ENCODE data around the gene YBX2. TPM values are rescaled to one million over a fixed set of nuclear protein-coding genes. Genes with fewer than 3 reads are reported as not detected.

Gene YBX2
- total RNA-seq, 2 donors from 2014 or later, result 0.26 to 1.3 TPM

DNA sequence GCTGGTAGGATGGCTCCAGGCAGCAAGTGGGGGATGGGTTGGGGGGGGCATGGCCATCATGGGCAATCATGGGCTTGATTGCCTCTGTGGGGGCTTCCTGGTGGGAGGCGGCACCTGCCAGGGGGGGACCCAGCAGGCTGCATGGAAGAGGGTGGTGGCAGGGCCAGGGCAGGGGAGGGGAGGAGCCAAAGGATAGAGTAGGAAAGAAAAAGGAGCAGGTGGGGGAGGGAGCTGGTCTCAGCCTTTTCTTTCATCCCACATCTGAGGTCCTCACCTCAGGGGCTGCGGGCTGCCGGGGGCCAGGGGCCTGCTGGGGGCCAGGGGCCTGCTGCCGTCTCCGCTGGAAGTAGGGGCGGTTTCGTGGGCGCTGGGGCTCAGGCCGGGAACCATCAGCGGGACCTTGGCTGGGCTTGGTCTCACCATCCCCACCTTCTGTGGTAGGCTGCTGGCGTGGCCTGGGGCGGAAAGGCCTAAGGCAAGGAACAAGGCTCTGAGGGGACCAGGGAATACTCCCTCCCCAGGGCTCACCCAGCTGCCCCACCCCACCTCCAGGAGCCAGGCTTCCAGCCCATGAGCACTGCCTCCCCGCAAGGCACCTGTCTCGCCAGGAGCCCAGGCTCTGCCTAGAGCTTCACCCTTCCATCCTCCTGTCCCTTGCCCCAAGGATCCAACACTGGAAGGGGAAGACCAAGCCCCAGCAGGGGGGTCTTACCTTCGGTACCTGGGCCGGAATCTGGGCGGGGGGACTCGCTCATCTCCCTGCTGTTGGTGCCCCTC, 5.0 kb downstream of the YBX2 start:
- 91 to 93% methylated on average over 6 to 15 of the region's 18 CpGs for WGBS, 2 donors
- DNase-seq, result no peak
- TF ChIP-seq CTCF (IDR thresholded peaks at IDR 0.05) (no peak), POLR2A (IDR thresholded peaks at IDR 0.05) (no peak)
- H3K9me3 ChIP-seq, result no peaks in the 10 kb centered on the region
- no peaks in the 10 kb centered on the region for H3K27me3 ChIP-seq
- no peak for ATAC-seq
- peaks cover 9% of the 10 kb centered on the region for H3K4me1 ChIP-seq
- no peak overlapping the region for H3K27ac ChIP-seq
- intact Hi-C loops (cut with DNase I), result loop anchor here (5.0 to 10.0 kb wide), 2 partner anchors 53 to 225 kb away; no protein-coding TSS in a partner anchor
- H3K36me3 ChIP-seq (replicated peaks in 1 of 2; ENCODE audit: insufficient read depth in 1 of 2, low read depth in 2 of 2), result no peaks in the 10 kb centered on the region
- H3K4me3 ChIP-seq, result no peak overlapping the region

- Histone ChIP-seq H3K27ac (no peak overlapping the region), H3K27me3 (no peaks in the 10 kb centered on the region), H3K4me3 (no peak overlapping the region), H3K9me3 (no peaks in the 10 kb centered on the region), H3K36me3 (replicated peaks in 1 of 2; ENCODE audit: insufficient read depth in 1 of 2, low read depth in 2 of 2) (no peaks in the 10 kb centered on the region), H3K4me1 (peaks cover 19% of the 10 kb centered on the region)
- ATAC-seq, result no peak
- intact Hi-C loops (cut with DNase I), result loop anchor here (5.0 to 10.0 kb wide), 2 partner anchors 57 to 221 kb away; no protein-coding TSS in a partner anchor
- WGBS, 2 donors, result 86 to 91% methylated on average over 12 of the region's 12 CpGs
- no peak for TF ChIP-seq CTCF (IDR thresholded peaks at IDR 0.05)
- TF ChIP-seq POLR2A (IDR thresholded peaks at IDR 0.05), result no peak
- DNase-seq, result no peak
These were observed 8.8 kb downstream of the YBX2 start for GRCh38 chr17:7285679-7286078.

- TF ChIP-seq CTCF (IDR thresholded peaks at IDR 0.05) (no peak), POLR2A (IDR thresholded peaks at IDR 0.05) (no peak)
- WGBS, 2 donors, result 80 to 95% methylated on average over 1 to 16 of the region's 16 CpGs
- H3K27me3 ChIP-seq, result no peaks in the 10 kb centered on the region
- H3K9me3 ChIP-seq, result no peaks in the 10 kb centered on the region
- intact Hi-C loops (cut with DNase I), result loop anchor here (5.0 to 10.0 kb wide), 2 partner anchors 57 to 220 kb away; no protein-coding TSS in a partner anchor
- H3K27ac ChIP-seq, result no peak overlapping the region
- H3K4me1 ChIP-seq, result peaks cover 24% of the 10 kb centered on the region
- no peaks in the 10 kb centered on the region for H3K36me3 ChIP-seq (replicated peaks in 1 of 2; ENCODE audit: insufficient read depth in 1 of 2, low read depth in 2 of 2)
- H3K4me3 ChIP-seq, result no peak overlapping the region
- ATAC-seq (no peak), DNase-seq (no peak)
These were observed 9.5 kb downstream of the YBX2 start for GRCh38 chr17:7284911-7285310.

DNA sequence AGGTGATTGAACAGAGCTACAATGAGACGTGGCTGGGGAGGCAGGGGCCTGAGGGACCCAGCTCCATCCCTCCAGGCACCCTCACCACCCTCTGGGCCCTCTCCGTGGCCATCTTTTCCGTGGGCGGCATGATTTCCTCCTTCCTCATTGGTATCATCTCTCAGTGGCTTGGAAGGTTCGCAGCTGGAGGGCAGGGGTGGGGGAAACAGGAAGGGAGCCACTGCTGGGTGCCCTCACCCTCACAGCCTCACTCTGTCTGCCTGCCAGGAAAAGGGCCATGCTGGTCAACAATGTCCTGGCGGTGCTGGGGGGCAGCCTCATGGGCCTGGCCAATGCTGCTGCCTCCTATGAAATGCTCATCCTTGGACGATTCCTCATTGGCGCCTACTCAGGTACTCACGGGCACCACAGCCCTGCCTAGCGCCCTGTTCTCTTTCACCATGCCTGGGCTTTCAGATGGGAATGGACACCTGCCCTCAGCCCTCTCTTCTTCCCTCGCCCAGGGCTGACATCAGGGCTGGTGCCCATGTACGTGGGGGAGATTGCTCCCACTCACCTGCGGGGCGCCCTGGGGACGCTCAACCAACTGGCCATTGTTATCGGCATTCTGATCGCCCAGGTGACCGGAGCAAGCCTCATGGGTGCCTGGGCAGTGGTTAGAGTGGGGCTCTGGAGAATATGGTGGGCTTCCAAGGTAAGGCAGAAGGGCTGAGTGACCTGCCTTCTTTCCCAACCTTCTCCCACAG, 10.8 kb downstream of the YBX2 start:
- H3K36me3 ChIP-seq (replicated peaks in 1 of 2; ENCODE audit: insufficient read depth in 1 of 2, low read depth in 2 of 2), result no peaks in the 10 kb centered on the region
- H3K27me3 ChIP-seq, result no peaks in the 10 kb centered on the region
- ATAC-seq (no peak), DNase-seq (no peak)
- intact Hi-C loops (cut with DNase I), result loop anchor here (10.0 kb wide), 1 partner anchor 219 kb away; no protein-coding TSS in a partner anchor
- no peak overlapping the region for H3K27ac ChIP-seq
- WGBS, 2 donors, result 82 to 88% methylated on average over 16 to 18 of the region's 18 CpGs
- TF ChIP-seq POLR2A (IDR thresholded peaks at IDR 0.05) (no peak), CTCF (IDR thresholded peaks at IDR 0.05) (no peak)
- peaks cover 24% of the 10 kb centered on the region for H3K4me1 ChIP-seq
- no peaks in the 10 kb centered on the region for H3K9me3 ChIP-seq
- H3K4me3 ChIP-seq, result no peak overlapping the region

All from body of pancreas (tissue), 4 donors.